Liver (tissue), 3 donors: ENCODE data around the gene S100PBP.

ENCODE experiments used
- EGR1 ChIP-seq, 2 donors: IDR thresholded peaks; 2 replicates each; pipeline ENCODE4 v1.6.1; 2016 to 2018; ENCODE audit warnings: antibody characterized with exemption in 2 of 2, low read depth in 2 of 2
- FOXA1 ChIP-seq: IDR thresholded peaks from 2 replicates; pipeline ENCODE4 v1.6.1; 2016; ENCODE audit warnings: antibody characterized with exemption
- GABPA ChIP-seq, 2 donors: IDR thresholded peaks in 1 of 2; conservative IDR thresholded peaks in 1 of 2; 2 replicates each; pipeline ENCODE4 v1.6.1; 2016; ENCODE audit warnings: antibody characterized with exemption in 2 of 2, mild to moderate bottlenecking in 1 of 2, moderate library complexity in 1 of 2
- JUND ChIP-seq, 2 donors: IDR thresholded peaks; 2 replicates each; pipeline ENCODE4 v1.6.1; 2016; ENCODE audit warnings: antibody characterized with exemption in 2 of 2
- SP1 ChIP-seq: IDR thresholded peaks from 2 replicates; pipeline ENCODE4 v1.6.1; 2018; ENCODE audit warnings: antibody characterized with exemption, mild to moderate bottlenecking
- TF ChIP-seq, protein P1 (sequence below): fragments of 150-350 bp; IDR thresholded peaks from 2 replicates; pipeline ENCODE4 v1.5.1; 2017; ENCODE audit warnings: improper control_type of control experiment, low read depth, low read length; ENCODE audit not compliant: missing input control
- TF ChIP-seq, protein P2 (sequence below): IDR thresholded peaks from 2 replicates; pipeline ENCODE4 v1.6.1; 2016; ENCODE audit warnings: antibody characterized with exemption
- TF ChIP-seq, protein P3 (sequence below): IDR thresholded peaks from 2 replicates; pipeline ENCODE4 v1.6.1; 2016; ENCODE audit warnings: antibody characterized with exemption, mild to moderate bottlenecking
- TF ChIP-seq, protein P4 (sequence below): IDR thresholded peaks from 2 replicates; pipeline ENCODE4 v1.6.1; 2016; ENCODE audit warnings: antibody characterized with exemption
- TF ChIP-seq, protein P5 (sequence below): IDR thresholded peaks from 2 replicates; pipeline ENCODE4 v1.6.1; 2016; ENCODE audit warnings: antibody characterized with exemption
- donor health status: healthy.
- donor health status: healthy.

DNA sequence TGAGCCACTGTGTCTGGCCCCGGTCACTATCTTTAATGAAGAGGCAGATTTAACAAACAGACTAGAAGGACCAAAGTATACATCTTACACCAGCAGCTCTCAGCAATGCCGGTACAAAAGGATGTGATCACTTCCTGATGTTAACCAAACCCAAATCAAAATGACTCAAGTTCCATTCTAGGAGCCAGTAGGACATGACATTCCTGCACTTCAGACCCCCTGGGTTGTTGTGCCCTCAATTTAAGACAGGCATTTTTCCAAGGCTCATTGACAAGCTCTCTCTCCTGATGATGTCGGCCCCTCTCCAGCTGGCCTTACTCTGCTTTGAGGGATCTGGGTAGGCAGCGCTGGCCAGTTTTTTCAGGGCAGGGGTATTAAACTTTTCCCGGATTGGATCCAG, 35.4 kb upstream of the S100PBP start:
- TF ChIP-seq, protein P1, sequence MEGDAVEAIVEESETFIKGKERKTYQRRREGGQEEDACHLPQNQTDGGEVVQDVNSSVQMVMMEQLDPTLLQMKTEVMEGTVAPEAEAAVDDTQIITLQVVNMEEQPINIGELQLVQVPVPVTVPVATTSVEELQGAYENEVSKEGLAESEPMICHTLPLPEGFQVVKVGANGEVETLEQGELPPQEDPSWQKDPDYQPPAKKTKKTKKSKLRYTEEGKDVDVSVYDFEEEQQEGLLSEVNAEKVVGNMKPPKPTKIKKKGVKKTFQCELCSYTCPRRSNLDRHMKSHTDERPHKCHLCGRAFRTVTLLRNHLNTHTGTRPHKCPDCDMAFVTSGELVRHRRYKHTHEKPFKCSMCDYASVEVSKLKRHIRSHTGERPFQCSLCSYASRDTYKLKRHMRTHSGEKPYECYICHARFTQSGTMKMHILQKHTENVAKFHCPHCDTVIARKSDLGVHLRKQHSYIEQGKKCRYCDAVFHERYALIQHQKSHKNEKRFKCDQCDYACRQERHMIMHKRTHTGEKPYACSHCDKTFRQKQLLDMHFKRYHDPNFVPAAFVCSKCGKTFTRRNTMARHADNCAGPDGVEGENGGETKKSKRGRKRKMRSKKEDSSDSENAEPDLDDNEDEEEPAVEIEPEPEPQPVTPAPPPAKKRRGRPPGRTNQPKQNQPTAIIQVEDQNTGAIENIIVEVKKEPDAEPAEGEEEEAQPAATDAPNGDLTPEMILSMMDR: no peak
- no peak for TF ChIP-seq SP1
- TF ChIP-seq EGR1 (IDR thresholded peaks at IDR 0.05; ENCODE audit: low read depth in 2 of 2): no peak
- TF ChIP-seq, protein P2, sequence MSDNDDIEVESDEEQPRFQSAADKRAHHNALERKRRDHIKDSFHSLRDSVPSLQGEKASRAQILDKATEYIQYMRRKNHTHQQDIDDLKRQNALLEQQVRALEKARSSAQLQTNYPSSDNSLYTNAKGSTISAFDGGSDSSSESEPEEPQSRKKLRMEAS: no peak
- TF ChIP-seq, protein P3, sequence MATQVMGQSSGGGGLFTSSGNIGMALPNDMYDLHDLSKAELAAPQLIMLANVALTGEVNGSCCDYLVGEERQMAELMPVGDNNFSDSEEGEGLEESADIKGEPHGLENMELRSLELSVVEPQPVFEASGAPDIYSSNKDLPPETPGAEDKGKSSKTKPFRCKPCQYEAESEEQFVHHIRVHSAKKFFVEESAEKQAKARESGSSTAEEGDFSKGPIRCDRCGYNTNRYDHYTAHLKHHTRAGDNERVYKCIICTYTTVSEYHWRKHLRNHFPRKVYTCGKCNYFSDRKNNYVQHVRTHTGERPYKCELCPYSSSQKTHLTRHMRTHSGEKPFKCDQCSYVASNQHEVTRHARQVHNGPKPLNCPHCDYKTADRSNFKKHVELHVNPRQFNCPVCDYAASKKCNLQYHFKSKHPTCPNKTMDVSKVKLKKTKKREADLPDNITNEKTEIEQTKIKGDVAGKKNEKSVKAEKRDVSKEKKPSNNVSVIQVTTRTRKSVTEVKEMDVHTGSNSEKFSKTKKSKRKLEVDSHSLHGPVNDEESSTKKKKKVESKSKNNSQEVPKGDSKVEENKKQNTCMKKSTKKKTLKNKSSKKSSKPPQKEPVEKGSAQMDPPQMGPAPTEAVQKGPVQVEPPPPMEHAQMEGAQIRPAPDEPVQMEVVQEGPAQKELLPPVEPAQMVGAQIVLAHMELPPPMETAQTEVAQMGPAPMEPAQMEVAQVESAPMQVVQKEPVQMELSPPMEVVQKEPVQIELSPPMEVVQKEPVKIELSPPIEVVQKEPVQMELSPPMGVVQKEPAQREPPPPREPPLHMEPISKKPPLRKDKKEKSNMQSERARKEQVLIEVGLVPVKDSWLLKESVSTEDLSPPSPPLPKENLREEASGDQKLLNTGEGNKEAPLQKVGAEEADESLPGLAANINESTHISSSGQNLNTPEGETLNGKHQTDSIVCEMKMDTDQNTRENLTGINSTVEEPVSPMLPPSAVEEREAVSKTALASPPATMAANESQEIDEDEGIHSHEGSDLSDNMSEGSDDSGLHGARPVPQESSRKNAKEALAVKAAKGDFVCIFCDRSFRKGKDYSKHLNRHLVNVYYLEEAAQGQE: no peak
- TF ChIP-seq GABPA (IDR thresholded peaks at IDR 0.05 in 1 of 2, conservative IDR thresholded peaks at IDR 0.05 in 1 of 2): no peak
- TF ChIP-seq, protein P4, sequence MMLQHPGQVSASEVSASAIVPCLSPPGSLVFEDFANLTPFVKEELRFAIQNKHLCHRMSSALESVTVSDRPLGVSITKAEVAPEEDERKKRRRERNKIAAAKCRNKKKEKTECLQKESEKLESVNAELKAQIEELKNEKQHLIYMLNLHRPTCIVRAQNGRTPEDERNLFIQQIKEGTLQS: no peak
- TF ChIP-seq JUND (IDR thresholded peaks at IDR 0.05): no peak
- TF ChIP-seq, protein P5, sequence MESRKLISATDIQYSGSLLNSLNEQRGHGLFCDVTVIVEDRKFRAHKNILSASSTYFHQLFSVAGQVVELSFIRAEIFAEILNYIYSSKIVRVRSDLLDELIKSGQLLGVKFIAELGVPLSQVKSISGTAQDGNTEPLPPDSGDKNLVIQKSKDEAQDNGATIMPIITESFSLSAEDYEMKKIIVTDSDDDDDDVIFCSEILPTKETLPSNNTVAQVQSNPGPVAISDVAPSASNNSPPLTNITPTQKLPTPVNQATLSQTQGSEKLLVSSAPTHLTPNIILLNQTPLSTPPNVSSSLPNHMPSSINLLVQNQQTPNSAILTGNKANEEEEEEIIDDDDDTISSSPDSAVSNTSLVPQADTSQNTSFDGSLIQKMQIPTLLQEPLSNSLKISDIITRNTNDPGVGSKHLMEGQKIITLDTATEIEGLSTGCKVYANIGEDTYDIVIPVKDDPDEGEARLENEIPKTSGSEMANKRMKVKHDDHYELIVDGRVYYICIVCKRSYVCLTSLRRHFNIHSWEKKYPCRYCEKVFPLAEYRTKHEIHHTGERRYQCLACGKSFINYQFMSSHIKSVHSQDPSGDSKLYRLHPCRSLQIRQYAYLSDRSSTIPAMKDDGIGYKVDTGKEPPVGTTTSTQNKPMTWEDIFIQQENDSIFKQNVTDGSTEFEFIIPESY: no peak
- TF ChIP-seq FOXA1: no peak
